Measurements from ENCODE around the gene NDUFA11.
A peak's percentile ranks its signal among the peaks of the same experiment; 100 is the strongest.

Gene NDUFA11

DNA sequence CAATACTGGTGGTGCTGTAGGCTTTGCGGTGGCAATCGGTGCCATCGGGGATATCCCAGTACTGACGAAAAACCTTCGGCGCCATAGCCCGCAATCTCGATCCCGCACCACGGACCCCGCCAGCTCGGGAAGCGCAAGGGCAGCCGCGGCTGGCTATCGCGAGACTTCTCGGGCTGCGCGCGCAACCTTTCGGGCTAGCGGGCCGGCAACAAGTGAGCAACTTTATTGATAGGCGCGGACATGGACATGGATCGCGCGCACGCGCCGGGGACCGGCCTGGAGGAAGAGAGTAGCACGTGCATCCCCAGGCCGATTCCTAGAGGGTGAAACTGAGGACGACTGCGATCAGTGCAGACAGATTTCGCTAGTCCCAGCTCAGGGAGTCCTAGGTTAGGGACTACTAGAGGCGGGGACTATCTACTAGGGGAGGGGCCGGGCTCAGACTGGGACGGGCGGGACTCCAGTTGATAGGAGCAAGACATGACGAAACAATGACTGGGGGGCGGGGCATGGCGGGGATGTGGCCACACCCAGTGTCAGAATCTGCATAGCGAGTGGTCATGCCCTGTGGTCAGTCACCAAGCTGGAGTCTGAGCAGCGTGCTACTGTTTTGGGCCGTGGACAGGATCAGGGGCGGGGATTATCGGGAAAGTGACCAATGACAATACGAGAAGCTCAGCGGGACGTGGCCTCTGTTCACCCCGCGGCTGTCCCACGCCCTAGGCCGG lies at the start of gene NDUFA11:
Gene NDUFA11, minus strand, starts transcription at position 167 of the 728 bp plus-strand sequence. Its CDS starts 82 bp downstream, at position 85.
- peak; percentile 97 to 98 for DNase-seq

DNA sequence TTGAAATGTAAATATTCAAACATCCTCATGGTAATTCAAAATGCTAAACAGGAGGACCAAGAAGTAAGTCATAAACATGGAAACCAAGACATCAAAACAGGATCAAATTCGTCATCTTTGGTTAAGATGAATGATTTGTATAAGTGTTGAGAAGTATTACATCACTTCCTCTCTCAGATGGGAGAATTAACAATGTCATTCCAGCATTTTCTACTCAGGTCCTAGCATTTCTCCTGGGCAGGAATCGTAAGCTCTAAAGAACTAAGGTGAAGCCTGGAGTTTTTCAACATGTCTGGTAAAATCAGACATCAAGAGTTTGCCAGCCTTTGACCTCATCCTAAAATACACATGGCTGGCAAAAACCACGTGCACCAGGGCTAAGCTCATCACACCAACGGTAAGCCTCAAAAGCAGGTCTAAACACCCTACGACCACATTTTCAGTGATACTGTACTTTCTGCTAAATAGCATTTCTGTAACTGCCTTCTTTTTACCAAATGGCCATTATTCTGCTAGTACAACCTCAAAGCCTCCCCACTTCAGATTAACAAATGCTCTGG lies 49.5 kb upstream of the NDUFA11 start:
- no peak for DNase-seq

DNA sequence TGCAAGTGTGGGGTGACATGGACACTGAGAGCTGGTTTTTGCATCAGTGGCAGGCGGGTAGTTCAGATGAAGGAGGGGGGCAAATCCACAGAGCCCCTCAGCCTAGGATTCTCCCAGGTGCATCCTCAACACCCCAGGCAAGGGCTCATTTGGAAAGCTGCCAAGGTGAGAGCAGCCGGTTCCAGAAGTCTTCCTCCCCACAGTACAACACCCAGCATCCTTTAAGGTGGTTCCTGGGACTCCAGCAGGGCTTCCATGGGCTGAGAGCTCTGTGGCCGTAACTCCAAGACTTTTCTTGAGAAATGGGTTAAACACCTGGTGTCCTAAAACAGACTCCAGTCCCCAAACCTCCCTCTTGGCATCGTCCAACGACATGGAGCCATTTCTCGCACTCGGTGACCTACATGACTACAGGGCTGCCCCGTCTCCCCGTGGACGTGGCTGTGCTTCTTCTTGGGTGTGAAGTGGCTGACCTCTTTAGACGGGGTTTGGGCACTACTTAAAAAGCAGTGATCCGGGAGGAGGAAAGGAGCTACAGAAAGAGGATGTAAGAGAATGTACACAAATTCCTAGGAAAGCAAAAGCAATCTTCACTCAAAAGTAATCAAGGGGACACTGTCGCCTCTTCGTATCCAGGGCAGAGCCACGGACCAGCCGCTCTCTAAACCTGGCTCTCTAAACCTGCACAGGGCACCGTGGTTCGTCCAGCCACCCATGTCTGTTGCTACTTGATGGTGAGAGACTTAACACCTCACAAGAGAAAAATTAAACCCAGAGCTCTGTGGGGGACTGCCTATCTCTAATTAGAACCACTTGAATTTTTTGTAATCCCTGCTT lies 48.8 kb upstream of the NDUFA11 start:
- no peak for DNase-seq

DNA sequence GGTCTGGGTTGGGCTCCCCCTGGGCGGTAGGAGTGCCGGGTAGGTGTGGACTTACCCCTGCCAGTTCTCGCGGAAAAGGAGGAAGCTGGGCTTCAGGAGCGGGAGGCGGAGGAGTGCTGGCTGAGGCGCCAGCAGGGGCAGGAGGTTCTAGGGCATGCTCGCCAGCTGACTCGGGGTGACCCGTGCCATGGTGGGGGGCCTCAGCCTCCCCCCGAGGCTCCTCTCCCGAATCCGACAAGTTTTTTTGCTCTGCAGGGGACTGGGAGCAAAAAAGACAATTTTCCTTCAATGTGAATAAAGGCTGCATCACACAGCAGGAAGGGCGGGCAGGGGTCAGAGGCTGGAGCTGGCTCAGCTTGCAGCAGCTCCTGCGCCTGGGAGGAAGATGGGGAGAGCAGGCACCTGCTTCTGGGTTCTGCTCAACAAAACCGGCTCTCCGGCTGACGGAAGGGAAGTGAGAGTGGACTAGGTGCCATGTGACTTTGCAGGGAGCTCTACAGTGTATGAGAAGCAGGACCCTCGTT lies 47.8 kb upstream of the NDUFA11 start:
- no peak for DNase-seq

DNA sequence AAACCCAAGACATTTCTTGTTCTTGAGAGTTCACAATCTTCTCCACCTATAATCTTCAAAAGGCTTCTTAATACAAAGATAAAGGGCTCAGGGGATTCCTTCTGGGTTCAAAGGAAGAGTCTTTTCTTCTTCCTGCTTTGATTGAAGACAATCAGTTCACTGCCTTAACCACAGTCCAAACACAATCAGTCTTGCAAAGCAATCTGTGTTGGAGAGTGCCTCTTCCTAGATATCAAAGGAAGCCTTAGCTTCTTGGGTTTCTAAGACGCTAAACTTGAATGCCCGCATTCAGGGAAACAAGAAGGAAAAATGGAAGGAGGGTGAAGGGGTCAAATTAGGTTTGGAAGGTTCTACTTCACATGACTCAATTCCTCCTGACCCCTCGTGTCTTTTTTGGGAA lies 47.2 kb upstream of the NDUFA11 start:
- DNase-seq: no peak

DNA sequence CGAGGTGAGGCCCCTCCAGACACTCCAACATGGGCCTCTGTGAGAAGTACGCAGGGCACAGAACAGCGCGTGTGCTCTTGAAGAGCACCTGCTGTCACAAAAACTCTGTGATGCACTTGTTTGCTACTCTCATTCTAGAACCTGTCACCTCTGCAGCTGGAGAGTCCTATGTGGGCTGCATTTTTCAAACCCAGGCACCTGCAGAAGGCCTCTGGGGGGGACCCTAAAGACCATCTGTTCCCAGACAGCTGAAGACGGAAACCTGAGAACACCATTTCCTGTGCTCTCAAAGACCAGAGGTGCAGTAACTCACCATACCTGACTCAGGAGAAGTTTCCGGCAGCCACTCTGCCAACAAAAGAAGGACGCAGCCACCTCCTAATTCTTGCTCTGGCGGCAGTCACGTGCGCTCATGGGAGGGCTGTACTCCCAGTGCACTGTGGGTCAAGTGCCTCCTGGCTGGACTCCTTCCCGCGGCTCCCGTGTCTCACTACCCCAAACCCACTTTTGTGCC lies 46.3 kb upstream of the NDUFA11 start:
- DNase-seq: peak; percentile 39 to 42

DNA sequence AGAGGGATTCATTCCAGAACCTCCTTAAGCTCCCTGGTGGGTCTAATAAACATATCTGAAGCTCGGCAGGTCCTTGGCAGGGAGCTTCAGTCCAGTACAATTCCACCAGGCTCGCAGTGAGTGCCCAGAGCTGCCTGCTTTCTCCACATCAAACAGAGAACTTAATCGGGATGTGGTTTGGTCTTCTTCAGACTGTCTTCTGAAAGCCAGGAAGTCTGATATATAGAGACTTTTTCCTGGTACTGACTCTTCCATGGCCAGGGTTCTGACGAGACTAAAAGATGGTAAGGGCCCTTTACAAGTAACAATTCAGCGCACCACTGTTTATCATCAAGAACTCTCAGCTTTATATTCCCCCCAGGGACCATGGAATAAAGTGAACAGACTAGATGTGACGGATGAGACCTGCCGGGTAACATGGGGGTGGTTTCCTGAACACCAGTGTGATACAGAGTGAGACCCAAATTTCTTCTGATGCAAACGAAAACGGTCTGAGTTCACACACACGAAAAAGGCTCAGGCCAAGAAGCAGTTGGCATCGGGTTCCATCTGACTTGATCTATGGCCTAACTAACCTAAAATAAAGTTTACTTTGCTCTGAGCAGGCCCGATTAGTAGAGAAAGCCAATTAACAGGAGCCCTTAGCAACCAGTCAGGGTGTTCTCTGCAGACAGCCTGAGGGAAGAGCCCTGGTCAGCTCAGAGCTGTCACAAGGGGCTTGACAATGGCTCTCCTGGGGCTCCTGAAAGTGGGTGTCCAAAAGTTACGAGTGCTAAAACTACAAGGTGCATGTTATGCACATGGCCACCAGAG lies 45.4 kb upstream of the NDUFA11 start:
- peak; percentile 17 to 22 for DNase-seq

DNA sequence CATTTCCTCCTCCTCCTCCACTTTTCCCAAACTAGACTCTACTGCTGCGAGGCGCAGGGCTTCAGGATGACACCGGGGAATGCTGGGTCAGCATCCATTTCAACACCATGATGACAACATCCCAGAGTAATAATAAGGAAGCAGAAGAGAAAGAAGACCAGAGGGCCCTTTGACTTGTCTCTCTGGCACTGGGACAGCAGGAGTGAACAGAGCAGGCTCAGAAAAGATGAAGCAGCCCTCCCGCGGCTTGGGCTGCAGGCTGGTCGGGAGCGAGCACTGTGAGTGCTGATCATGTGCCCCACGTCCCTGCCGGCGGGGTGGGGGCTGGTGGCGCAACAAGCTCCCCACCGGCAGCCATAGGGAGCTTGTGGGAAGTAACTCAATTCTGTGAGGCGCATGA lies 43.8 kb upstream of the NDUFA11 start:
- DNase-seq: no peak

DNA sequence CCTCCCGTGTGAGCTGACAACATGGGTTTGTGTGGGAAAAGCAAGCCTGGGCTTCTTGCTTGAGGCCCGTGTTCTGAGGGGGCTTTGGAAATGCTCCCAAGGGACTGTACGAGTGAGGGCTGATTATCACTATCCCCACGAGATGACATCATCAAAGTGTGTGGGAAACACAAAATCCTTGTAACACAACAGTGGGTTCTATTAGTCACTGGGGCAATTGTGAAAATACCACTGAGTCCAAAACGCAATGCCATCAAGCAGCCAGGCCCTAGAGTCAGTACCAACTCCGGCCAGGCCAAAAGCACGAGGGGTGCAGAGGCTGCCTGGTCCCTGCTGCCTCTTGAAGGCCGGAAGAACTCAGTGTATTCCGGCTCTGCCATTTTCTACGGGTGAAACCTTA lies 40.0 kb upstream of the NDUFA11 start:
- DNase-seq: no peak

DNA sequence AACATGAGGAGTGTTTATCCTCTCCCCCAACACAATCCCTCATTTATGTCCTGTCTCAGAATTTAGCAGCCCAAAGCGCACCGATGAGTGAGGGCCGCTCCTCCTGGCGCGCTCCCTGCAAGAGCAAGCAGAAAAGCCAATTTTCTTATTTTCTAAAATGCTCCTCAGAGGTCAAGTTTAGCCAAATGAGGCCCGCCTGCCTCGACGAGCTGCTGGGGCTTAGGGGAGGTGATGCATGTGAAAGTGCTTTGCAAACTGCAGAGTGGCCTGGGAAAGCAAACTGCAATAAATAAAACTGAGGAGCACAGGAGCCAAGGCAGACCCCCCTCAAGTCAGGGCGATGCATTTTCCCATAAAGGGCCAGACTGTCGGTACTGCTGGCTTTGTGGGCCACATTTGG lies 39.5 kb upstream of the NDUFA11 start:
- no peak for DNase-seq

DNA sequence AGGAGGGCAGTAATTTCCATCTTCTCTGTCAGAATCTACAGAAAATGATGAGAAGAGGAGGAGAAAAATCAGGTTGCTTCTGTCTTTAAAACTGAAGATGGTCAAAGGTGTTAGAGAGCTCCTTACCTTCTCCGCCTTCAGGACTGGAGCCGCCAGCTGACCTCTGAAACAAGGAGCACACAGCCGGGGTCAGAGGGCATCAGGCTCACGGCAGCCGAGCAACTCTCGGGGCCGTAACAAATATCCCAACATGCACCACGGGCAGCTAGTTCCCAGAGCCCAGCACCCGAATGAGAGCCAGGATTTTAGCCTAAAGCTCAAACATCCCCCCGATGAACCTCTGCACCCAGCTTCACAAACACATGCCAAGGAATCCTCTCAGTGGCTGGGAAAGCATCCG lies 38.1 kb upstream of the NDUFA11 start:
- no peak for DNase-seq

DNA sequence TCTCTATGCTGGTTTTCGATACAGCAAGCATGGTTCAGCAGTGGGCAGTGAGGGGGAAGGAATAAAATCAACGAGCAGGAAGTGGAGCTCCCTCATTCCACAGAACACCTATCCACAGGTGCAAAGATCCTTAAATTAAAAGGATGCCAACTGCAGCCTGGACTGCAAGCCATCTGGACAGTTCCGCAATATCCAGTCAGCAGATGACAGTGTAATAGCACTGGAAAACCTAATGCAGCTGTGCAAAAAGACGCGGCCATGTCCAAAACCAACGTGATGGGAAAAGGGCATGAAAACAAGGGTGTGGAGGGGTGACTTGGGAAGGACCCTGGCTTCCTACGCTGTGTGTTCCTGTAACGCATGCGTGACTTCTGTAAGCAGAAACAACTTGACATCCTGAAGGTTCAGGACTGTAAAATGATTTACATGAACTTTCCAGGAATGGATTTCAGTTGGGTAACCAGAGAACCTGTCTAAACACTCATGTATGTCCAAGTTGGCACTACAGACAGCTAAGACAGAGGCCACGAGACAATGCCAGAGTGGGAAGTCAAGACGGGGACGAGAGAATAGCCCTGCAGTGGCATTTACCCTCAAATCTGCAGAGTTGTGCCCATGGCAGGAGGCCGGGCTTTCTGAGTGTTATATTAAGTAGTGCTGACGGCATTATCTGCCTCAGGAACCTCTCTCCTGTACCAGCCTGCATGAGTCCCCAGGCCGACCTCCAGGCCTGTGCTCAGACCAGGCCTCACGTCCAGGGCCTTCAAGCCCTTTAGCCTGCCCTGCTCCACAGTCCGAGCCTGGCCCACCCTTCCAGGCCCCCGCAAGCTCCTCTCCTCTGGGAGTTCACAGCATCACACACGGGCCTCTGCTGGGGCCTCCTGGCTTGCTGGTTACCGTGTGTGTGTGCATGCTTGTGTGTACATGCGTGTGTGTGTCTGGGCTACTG lies 36.9 kb upstream of the NDUFA11 start:
- DNase-seq: no peak

DNA sequence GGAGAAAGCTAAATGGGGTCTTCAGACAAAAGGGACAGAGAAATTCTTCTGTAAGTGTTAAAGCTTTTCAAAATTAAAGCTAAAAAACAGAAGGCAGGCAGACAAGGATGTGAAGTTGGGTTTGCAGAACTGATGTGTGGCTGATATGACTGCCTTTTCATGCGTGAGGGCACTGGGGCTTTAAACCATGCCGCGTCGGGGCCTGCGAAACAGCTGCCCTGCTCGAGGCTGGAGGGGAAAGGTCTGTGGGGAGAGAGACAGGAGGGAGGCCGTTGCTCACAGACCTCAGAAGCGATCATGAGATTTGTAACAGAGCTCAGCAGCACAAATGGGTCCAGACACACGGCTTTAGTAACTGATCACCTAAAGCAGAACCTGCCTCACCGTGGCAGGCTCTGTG lies 34.0 kb upstream of the NDUFA11 start:
- DNase-seq: no peak

DNA sequence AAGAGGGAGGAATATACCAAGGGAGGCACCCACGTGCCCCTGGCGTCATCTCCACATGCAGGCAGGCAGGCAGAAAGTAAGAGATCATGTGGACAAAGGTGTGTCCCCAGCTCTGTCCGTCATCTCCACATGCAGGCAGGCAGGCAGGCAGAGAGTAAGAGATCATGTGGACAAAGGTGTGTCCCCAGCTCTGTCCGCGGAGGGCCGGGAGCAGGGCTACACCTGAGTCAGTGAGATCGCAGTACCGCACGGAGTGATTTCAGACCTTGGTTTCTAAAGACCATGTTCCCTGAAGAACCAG lies 32.7 kb upstream of the NDUFA11 start:
- DNase-seq: no peak

DNA sequence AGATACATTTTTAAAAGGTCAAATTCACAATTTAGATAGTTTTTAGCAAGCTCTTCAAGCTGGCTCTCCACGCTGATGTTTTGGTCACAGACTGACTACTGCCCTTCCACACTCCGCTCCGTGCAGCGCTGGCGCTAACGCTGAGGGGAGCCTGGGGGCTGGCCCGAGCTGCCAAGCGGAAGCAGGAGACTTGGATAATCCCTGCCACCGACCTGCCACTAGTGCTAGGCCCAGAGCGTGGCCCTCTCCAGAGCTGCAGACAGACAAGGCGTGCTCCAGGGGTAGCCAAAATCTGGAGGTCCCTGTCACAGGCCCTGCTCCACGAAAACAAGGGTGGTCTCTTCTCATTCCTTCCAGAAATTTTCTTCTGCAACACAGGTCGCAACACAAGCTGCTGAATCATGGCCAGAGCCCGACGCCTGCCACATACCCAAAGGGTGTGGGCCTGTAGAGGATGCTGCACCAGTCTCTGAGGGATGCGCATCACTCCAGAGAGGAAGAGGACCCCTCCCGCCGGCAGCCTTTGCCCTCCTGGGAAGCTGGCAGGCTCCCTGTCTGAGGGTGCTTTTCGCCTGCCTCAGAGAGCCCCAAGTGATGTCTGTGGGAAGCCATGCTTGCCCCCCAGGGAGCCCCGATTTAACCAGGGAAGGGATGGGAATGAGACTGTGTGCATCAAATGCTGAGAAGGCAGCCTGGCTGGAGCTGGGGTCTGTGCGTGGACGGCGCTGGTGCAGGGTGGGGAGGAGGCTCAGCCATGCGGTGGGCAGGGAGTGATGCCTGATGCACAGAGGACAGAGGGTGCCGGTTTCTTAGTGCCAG lies 32.1 kb upstream of the NDUFA11 start:
- DNase-seq: no peak

DNA sequence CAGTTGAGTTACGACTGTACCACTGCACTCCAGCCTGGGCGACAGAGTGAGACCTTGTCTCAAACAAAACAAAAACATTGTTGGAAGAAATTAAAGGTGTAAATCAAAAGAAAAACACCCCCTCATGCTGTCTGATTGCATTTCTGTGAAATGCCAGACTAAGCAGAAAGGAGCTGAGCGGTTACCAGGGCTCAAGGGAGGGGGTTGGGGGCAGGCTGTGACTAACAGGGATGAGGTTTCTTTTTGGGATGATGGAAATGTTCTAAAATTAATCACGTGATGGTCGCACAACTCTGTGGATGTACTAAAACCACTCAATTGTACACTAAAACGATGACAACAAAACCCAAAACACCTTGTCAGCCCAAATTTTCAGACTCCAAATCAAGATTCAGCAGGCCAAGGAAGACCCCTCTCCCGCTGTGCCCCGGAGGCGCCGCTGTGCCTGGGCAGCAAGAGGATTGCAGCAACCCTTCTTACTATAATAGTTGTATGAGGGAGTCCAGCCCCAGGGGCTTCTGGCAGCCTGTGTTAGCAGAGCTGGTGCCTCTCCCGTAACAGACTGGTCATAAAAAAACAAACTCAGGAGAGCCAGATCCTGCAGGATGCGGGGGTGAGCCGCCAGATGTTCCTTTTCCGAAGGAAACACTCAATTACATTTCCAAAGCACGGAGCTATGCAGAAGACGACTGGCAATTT lies 31.3 kb upstream of the NDUFA11 start:
- DNase-seq: no peak

DNA sequence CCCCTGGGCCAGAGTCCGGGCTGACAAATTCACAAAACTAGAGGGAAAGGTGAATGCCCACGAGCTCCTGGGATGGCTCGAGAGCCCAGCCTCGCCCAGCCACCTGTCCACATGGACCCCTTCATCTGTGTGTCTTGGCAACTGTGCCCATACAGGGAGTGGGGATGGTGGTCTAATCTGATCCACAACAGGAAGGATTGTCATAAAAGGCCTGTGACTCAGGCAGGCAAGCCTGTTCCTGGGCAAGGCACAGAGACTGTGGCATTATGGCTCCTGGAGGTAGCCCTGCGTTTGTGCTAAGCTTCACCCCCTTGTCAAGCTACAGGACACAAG lies 30.4 kb upstream of the NDUFA11 start:
- DNase-seq: no peak

DNA sequence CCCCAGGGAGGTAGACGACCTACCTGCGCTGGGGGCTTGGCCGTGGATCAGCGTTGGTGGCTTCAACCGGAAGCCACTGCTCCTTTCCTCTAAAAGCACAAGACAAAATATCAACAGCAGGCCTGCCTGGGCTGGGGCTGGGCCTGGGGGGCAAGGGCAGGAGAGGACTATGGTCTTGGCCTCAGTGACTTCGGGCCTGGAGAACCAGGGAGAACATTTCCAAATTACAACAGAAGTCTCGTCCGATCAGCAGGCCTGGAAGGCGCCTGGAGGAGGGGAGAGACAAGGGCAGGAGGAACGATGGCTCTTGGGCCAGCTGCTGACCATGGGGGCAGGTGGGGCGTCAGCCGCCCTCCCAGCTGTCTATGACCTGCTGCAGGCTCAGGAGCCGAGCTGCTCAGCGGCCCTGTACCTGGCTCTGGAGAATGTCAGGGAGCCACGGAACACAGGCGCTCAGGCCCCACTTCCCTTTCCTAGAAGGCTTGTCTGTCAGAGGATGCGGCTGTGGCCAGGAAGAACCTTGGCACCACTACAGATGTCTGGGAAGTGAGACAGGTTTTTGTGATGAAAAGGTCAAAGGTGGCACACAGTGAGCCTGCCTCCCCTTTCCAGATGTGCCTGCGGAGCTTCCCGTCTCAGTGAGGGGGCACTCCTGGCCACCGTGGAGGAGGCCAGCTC lies 29.9 kb upstream of the NDUFA11 start:
- no peak for DNase-seq

DNA sequence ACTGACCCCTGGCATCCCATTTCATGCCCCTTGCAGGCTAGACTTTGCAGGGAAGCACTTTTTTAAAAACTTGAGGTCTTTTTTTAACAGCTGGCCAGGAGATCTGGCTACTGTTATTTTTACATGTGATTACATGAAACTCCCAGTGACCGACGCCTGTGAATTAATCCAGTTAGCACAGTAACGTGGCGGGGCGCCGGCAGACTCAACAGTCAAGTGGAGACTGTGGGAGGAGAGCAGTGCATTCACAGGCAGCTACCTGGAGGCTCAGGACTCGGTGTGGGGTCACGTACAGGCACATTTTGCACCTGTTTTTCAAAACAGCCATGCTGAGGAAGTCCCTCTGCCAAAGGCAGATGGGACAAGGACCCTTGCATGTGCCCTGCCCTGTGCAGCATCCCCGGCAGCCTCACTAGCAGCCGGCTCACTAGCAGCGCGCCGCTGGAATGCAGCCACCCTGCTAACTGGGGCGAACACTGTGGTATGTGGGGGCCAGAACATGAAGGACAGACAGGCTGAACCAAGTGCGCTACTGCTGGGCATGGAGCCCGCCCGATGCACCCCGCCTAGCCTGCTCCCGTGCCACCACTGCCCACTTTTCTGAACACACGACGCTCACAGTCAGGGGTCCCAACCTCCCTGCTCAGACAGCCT lies 29.1 kb upstream of the NDUFA11 start:
- DNase-seq: no peak

Data from activated CD4-positive, alpha-beta T cell treated with anti-CD3 and anti-CD28 coated beads for 4 hours (primary cell).